DOHH2 (cell line): Measurements from ENCODE around the gene TCN2.

ENCODE experiments used
- H3F3A ChIP-seq: fragments of 200-600 bp; sonication (generic), shearing (Covaris generic); 2 replicates; pipeline ENCODE4 v1.6.0; 2016; ENCODE audit warnings: antibody characterized with exemption, mild to moderate bottlenecking; ENCODE audit not compliant: control insufficient read depth, insufficient read depth
- H3K27ac ChIP-seq: fragments of 200-600 bp; sonication (generic); 2 replicates; pipeline ENCODE4 v1.5.1; 2014; ENCODE audit warnings: low read depth, mild to moderate bottlenecking, low read length, moderate library complexity
- H3K27me3 ChIP-seq: fragments of 200-600 bp; sonication (generic); 2 replicates; pipeline ENCODE4 v1.6.1; 2014; ENCODE audit warnings: mild to moderate bottlenecking, low read length, mixed read lengths; ENCODE audit not compliant: control insufficient read depth
- H3K36me3 ChIP-seq: fragments of 200-600 bp; sonication (generic); 2 replicates; pipeline ENCODE4 v1.6.1; 2014; ENCODE audit warnings: mild to moderate bottlenecking, low read length, moderate library complexity, mixed read lengths; ENCODE audit not compliant: control insufficient read depth
- H3K4me1 ChIP-seq: fragments of 200-600 bp; sonication (generic); 2 replicates; pipeline ENCODE4 v1.6.1; 2014; ENCODE audit warnings: mild to moderate bottlenecking, low read length, mixed read lengths; ENCODE audit not compliant: control insufficient read depth
- H3K4me2 ChIP-seq: fragments of 200-600 bp; sonication (generic); 2 replicates; pipeline ENCODE4 v1.6.0; 2014; ENCODE audit warnings: mild to moderate bottlenecking, low read length, moderate library complexity
- H3K4me3 ChIP-seq: fragments of 200-600 bp; sonication (generic); 2 replicates; pipeline ENCODE4 v1.5.1; 2014; ENCODE audit warnings: mild to moderate bottlenecking, low read length, mixed read lengths
- H3K79me2 ChIP-seq: fragments of 200-600 bp; sonication (generic); 2 replicates; pipeline ENCODE4 v1.6.1; 2014; ENCODE audit warnings: mild to moderate bottlenecking, low read length, mixed read lengths; ENCODE audit not compliant: control insufficient read depth
- H3K9me2 ChIP-seq: fragments of 200-600 bp; sonication (generic); replicated peaks from 2 replicates; pipeline ENCODE4 v1.6.1; 2014; ENCODE audit warnings: mild to moderate bottlenecking, low read length, mixed read lengths; ENCODE audit not compliant: control insufficient read depth
- H3K9me3 ChIP-seq: fragments of 200-600 bp; sonication (generic); 2 replicates; pipeline ENCODE4 v1.6.1; 2014; ENCODE audit warnings: antibody characterized with exemption, low read length, mixed read lengths; ENCODE audit not compliant: control insufficient read depth, insufficient read depth
- H4K20me1 ChIP-seq: fragments of 200-600 bp; sonication (generic); 2 replicates; pipeline ENCODE4 v1.6.0; 2014; ENCODE audit warnings: low read depth, mild to moderate bottlenecking, antibody characterized with exemption, low read length, moderate library complexity; ENCODE audit not compliant: control insufficient read depth, insufficient read depth
- CTCF ChIP-seq: fragments of 200-600 bp; sonication (generic); IDR thresholded peaks from one replicate; pipeline ENCODE4 v1.5.1; 2014; ENCODE audit warnings: antibody characterized with exemption, mild to moderate bottlenecking, low read depth, low read length; ENCODE audit not compliant: poor library complexity, severe bottlenecking
- EZH2phosphoT487 ChIP-seq: fragments of 200-600 bp; sonication (generic); IDR thresholded peaks from 2 replicates; pipeline ENCODE4 v1.6.1; 2017; ENCODE audit warnings: borderline replicate concordance, mild to moderate bottlenecking, antibody characterized with exemption, low read length, moderate library complexity, mixed read lengths

TCN2 gene

GRCh38 chr22:30648825-30649224, 41.9 kb downstream of the TCN2 start:
- Histone ChIP-seq H3F3A (no peaks in the 10 kb centered on the region), H3K27ac (no peak overlapping the region), H3K4me2 (no peak overlapping the region), H3K79me2 (no peaks in the 10 kb centered on the region), H3K36me3 (no peaks in the 10 kb centered on the region), H3K9me2 (no peaks in the 10 kb centered on the region), H4K20me1 (no peaks in the 10 kb centered on the region), H3K9me3 (no peaks in the 10 kb centered on the region), H3K27me3 (no peaks in the 10 kb centered on the region), H3K4me3 (no peak overlapping the region), H3K4me1 (no peaks in the 10 kb centered on the region)
- no peak for TF ChIP-seq CTCF
- TF ChIP-seq EZH2phosphoT487: no peak

GRCh38 chr22:30649430-30650007, 42.5 kb downstream of the TCN2 start:
- Histone ChIP-seq H3K4me2 (no peak overlapping the region), H3K27ac (no peak overlapping the region), H3K9me2 (no peaks in the 10 kb centered on the region), H4K20me1 (no peaks in the 10 kb centered on the region), H3K27me3 (no peaks in the 10 kb centered on the region), H3F3A (no peaks in the 10 kb centered on the region), H3K79me2 (no peaks in the 10 kb centered on the region), H3K4me1 (no peaks in the 10 kb centered on the region), H3K9me3 (no peaks in the 10 kb centered on the region), H3K4me3 (no peak overlapping the region), H3K36me3 (no peaks in the 10 kb centered on the region)
- TF ChIP-seq CTCF: no peak
- TF ChIP-seq EZH2phosphoT487: no peak

GRCh38 chr22:30650508-30651116, 43.6 kb downstream of the TCN2 start:
- TF ChIP-seq EZH2phosphoT487 (no peak), CTCF (no peak)
- H3K27ac ChIP-seq: no peak overlapping the region
- no peaks in the 10 kb centered on the region for H3K27me3 ChIP-seq

More at GRCh38 chr22:30650508-30651116, 43.6 kb downstream of the TCN2 start:
- no peaks in the 10 kb centered on the region for H3K4me1 ChIP-seq
- H3F3A ChIP-seq: no peaks in the 10 kb centered on the region
- no peak overlapping the region for H3K4me3 ChIP-seq
- H3K9me3 ChIP-seq: no peaks in the 10 kb centered on the region
- no peaks in the 10 kb centered on the region for H3K79me2 ChIP-seq
- H3K36me3 ChIP-seq: no peaks in the 10 kb centered on the region
- H4K20me1 ChIP-seq: no peaks in the 10 kb centered on the region
- no peak overlapping the region for H3K4me2 ChIP-seq
- H3K9me2 ChIP-seq: no peaks in the 10 kb centered on the region
